HL-60 (cell line): Measurements from ENCODE around the gene KRT36.
A peak's percentile ranks its signal among the peaks of the same experiment; 100 is the strongest.

Experiments used
- DNase-seq, 2 experiments: peaks; one replicate each; pipeline ENCODE4 v3.0.0-alpha.2; 2010 to 2020; ENCODE audit warnings: low read depth in 1 of 2, low spot score in 1 of 2
- H3K27ac ChIP-seq: fragments of 250-450 bp; sonication (Bioruptor Pico); replicated peaks from 2 replicates; pipeline ENCODE4 v1.5.1; 2020; ENCODE audit warnings: mild to moderate bottlenecking, moderate library complexity
- H3K27me3 ChIP-seq: fragments of 250-450 bp; sonication (Bioruptor Pico); 2 replicates; pipeline ENCODE4 v1.5.1; 2021; ENCODE audit warnings: mild to moderate bottlenecking, moderate library complexity; ENCODE audit not compliant: insufficient read depth, poor library complexity, severe bottlenecking
- H3K4me3 ChIP-seq: replicated peaks from 2 replicates; pipeline ENCODE4 v1.5.1; 2011; ENCODE audit warnings: mild to moderate bottlenecking, control low read depth, low read length; ENCODE audit not compliant: insufficient read depth
- GABPA ChIP-seq: IDR thresholded peaks from 2 replicates; pipeline ENCODE4 v1.6.1; 2012; ENCODE audit warnings: low read depth
- POLR2AphosphoS5 ChIP-seq: IDR thresholded peaks from 2 replicates; pipeline ENCODE4 v1.6.1; 2012; ENCODE audit warnings: low read depth
- REST ChIP-seq: IDR thresholded peaks from 2 replicates; pipeline ENCODE4 v1.6.1; 2012; ENCODE audit warnings: low read depth; ENCODE audit not compliant: insufficient replicate concordance
- SPI1 ChIP-seq: IDR thresholded peaks from 2 replicates; pipeline ENCODE4 v1.6.1; 2012; ENCODE audit warnings: low read depth, mild to moderate bottlenecking, borderline replicate concordance
- TF ChIP-seq, protein P1 (sequence below): IDR thresholded peaks from one replicate; pipeline ENCODE4 v1.5.1; 2011; ENCODE audit warnings: low read length, control low read depth, inconsistent platforms; ENCODE audit not compliant: insufficient read depth

The KRT36 gene

DNA sequence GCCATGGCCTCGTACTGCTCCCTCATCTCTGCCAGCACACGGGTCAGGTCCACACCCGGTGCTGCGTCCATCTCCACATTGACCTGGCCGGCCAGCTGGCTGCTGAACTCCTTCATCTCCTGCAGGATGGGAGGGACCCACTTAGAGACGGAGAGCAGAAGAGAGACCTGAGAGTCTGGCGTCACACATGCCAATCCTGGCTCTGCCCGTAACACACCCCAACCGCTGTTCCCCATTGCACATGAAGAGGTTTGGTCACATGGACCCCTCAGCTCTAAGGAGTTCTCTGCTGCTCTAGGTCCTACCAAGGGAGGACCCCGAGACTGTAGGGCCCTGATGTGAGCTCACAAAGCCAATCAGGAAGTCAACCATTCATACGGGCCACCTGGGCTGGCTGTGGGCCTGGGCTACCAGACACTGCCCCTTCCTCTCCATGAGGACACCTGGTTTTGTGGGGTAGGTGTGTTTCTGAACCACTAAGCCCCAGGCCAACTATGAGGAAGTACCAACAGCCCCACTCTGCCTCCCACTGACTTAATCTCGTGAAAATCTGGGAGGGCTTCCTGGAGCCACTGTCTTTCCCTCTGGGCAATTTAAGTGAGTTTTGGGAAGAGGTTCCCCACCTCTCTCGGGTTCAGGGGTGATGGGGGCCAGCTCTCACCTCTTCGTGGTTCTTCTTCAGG is 26.6 kb upstream of the KRT36 start:
- TF ChIP-seq REST = no peak
- no peak for TF ChIP-seq POLR2AphosphoS5
- TF ChIP-seq GABPA = no peak
- no peak overlapping the region for H3K4me3 ChIP-seq
- no peak overlapping the region for H3K27ac ChIP-seq
- DNase-seq = no peak
- no peaks in the 10 kb centered on the region for H3K27me3 ChIP-seq

DNA sequence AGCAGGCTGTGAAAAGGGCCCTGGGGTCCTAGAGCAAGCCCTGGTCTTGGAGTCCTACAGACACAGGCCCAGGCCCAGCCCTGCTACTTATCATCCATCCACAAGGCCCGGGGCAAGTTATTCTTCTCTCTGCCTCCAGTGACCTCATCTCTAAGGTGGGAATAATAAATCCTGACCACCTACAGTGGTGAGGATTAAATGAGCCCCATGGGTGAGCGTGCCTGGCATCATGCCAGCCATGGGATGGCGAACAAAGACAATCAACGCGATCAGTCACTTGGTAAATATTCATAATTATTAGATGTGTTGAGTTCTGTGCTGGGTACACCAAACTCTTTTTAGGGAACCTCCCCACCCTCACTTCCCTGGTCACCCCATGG is 23.4 kb upstream of the KRT36 start:
- DNase-seq = no peak
- no peaks in the 10 kb centered on the region for H3K27me3 ChIP-seq
- no peak for TF ChIP-seq REST
- no peak for TF ChIP-seq SPI1
- no peak for TF ChIP-seq GABPA
- TF ChIP-seq POLR2AphosphoS5 = no peak
- TF ChIP-seq, protein P1, sequence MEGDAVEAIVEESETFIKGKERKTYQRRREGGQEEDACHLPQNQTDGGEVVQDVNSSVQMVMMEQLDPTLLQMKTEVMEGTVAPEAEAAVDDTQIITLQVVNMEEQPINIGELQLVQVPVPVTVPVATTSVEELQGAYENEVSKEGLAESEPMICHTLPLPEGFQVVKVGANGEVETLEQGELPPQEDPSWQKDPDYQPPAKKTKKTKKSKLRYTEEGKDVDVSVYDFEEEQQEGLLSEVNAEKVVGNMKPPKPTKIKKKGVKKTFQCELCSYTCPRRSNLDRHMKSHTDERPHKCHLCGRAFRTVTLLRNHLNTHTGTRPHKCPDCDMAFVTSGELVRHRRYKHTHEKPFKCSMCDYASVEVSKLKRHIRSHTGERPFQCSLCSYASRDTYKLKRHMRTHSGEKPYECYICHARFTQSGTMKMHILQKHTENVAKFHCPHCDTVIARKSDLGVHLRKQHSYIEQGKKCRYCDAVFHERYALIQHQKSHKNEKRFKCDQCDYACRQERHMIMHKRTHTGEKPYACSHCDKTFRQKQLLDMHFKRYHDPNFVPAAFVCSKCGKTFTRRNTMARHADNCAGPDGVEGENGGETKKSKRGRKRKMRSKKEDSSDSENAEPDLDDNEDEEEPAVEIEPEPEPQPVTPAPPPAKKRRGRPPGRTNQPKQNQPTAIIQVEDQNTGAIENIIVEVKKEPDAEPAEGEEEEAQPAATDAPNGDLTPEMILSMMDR = no peak
- H3K27ac ChIP-seq = no peak overlapping the region
- no peak overlapping the region for H3K4me3 ChIP-seq

DNA sequence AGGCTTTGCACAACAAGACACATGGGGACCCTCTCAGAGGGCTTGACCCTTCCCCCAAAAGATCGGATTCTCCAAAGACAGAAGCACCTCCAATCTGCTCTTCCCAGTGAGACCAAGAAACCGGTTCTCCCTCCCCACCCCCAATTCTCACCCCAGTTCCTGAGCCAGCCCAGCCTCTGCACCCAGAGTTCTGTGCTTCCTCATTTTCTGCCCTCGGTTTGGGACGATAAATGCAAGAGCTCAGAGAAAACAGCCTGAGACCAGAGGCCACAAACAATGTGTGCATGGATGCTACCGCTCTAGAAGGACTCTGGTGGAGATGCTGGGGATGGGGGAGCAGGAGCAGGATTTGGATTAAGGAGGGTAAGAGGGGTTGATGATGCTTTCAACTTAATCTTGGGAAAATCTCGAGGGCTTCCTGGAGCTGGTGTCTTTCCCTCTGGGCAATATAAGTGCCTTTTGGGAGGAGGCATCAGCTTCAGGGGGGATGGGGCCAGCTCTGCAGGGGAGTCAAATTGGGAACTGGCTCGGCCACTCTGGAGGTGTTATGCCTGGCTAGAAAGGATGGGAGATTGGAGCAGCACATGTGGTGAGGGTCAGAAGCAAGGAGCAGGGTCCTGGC is 22.9 kb upstream of the KRT36 start:
- TF ChIP-seq SPI1 (peak; percentile 32; the same call in 1 of the 2 replicates), GABPA (no peak)
- no peak overlapping the region for H3K27ac ChIP-seq
- no peak overlapping the region for H3K4me3 ChIP-seq
- no peaks in the 10 kb centered on the region for H3K27me3 ChIP-seq
- peak in 1 of 2 experiments; percentile 21 for DNase-seq

GRCh38 chr17:41511716-41512115 is 22.0 kb upstream of the KRT36 start:
- Histone ChIP-seq H3K27ac (no peak overlapping the region), H3K27me3 (no peaks in the 10 kb centered on the region), H3K4me3 (no peak overlapping the region)
- TF ChIP-seq GABPA = no peak
- no peak for TF ChIP-seq POLR2AphosphoS5
- no peak for TF ChIP-seq REST
- no peak for DNase-seq
